Loucy (cell line): ENCODE data around the gene WDR48.

Experiments used
- H2AFZ ChIP-seq: fragments of 200-600 bp; sonication (generic); 2 replicates; pipeline ENCODE4 v1.6.0; 2016; ENCODE audit warnings: antibody characterized with exemption, mild to moderate bottlenecking, low read length, moderate library complexity
- H3F3A ChIP-seq: fragments of 200-600 bp; 2 replicates; pipeline ENCODE4 v1.6.0; 2016; ENCODE audit warnings: antibody characterized with exemption, low read depth, mild to moderate bottlenecking
- H3K27me3 ChIP-seq: fragments of 200-600 bp; sonication (generic); 2 replicates; pipeline ENCODE4 v1.6.1; 2014; ENCODE audit warnings: low read length, mild to moderate bottlenecking; ENCODE audit not compliant: insufficient read depth, poor library complexity, severe bottlenecking
- H3K36me3 ChIP-seq: fragments of 200-600 bp; sonication (generic); 2 replicates; pipeline ENCODE4 v1.6.1; 2016; ENCODE audit warnings: low read length; ENCODE audit not compliant: insufficient read depth
- H3K4me1 ChIP-seq: fragments of 200-600 bp; sonication (generic); 2 replicates; pipeline ENCODE4 v1.5.1; 2014; ENCODE audit warnings: low read length, mild to moderate bottlenecking; ENCODE audit not compliant: insufficient read depth, poor library complexity, severe bottlenecking
- H3K4me2 ChIP-seq: fragments of 200-600 bp; sonication (generic); 2 replicates; pipeline ENCODE4 v1.6.0; 2014; ENCODE audit warnings: antibody characterized with exemption, low read length, low read depth, mild to moderate bottlenecking; ENCODE audit not compliant: poor library complexity, severe bottlenecking
- H3K4me3 ChIP-seq: fragments of 200-600 bp; sonication (generic); 2 replicates; pipeline ENCODE4 v1.5.1; 2014; ENCODE audit warnings: low read length, mild to moderate bottlenecking, mixed read lengths; ENCODE audit not compliant: poor library complexity, severe bottlenecking
- H3K79me2 ChIP-seq: fragments of 200-600 bp; sonication (generic); 2 replicates; pipeline ENCODE4 v1.6.1; 2014; ENCODE audit warnings: low read length; ENCODE audit not compliant: insufficient read depth
- H3K9ac ChIP-seq: fragments of 200-600 bp; sonication (generic); 2 replicates; pipeline ENCODE4 v1.6.0; 2014; ENCODE audit warnings: mild to moderate bottlenecking, low read depth, low read length, moderate library complexity; ENCODE audit not compliant: poor library complexity, severe bottlenecking
- H3K9me2 ChIP-seq: fragments of 200-600 bp; sonication (generic); replicated peaks from 2 replicates; pipeline ENCODE4 v1.6.1; 2016; ENCODE audit warnings: low read depth, low read length, mixed read lengths
- H3K9me3 ChIP-seq: fragments of 200-600 bp; sonication (generic); 2 replicates; pipeline ENCODE4 v1.6.1; 2014; ENCODE audit warnings: mild to moderate bottlenecking, antibody characterized with exemption, low read length, low read depth; ENCODE audit not compliant: insufficient read depth
- H4K20me1 ChIP-seq: fragments of 200-600 bp; sonication (generic); 2 replicates; pipeline ENCODE4 v1.6.0; 2014; ENCODE audit warnings: antibody characterized with exemption, low read length, mild to moderate bottlenecking; ENCODE audit not compliant: insufficient read depth, poor library complexity, severe bottlenecking
- EZH2phosphoT487 ChIP-seq: fragments of 200-600 bp; IDR thresholded peaks from 2 replicates; pipeline ENCODE4 v1.6.1; 2018; ENCODE audit warnings: antibody characterized with exemption, mild to moderate bottlenecking, moderate library complexity, borderline replicate concordance
- TF ChIP-seq, protein P1 (sequence below): fragments of 200-600 bp; sonication (generic); conservative IDR thresholded peaks from 2 replicates; pipeline ENCODE4 v1.5.1; 2014; ENCODE audit warnings: mild to moderate bottlenecking, antibody characterized with exemption, low read length

WDR48 gene

DNA sequence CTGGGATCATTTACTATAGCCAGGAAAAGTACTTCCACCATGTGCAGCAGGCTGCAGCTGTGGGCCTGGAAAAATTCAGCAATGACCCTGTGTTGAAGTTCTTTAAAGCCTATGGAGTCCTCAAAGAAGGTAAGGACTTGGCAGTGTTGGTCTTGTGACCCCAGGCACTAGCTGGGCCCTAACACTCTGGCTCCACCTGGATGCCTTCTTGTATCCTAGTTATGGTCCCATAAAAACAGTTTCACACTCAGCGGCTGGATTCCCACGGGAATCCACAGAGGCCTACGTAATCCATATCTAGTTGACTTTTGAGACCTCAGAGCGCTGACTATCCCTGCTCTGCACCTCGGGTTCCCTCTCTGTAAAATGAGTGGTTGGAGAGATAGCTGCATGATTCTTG lies 57.3 kb downstream of the WDR48 start:
- H3K9me3 ChIP-seq = no peaks in the 10 kb centered on the region
- TF ChIP-seq EZH2phosphoT487 = no peak
- TF ChIP-seq, protein P1, sequence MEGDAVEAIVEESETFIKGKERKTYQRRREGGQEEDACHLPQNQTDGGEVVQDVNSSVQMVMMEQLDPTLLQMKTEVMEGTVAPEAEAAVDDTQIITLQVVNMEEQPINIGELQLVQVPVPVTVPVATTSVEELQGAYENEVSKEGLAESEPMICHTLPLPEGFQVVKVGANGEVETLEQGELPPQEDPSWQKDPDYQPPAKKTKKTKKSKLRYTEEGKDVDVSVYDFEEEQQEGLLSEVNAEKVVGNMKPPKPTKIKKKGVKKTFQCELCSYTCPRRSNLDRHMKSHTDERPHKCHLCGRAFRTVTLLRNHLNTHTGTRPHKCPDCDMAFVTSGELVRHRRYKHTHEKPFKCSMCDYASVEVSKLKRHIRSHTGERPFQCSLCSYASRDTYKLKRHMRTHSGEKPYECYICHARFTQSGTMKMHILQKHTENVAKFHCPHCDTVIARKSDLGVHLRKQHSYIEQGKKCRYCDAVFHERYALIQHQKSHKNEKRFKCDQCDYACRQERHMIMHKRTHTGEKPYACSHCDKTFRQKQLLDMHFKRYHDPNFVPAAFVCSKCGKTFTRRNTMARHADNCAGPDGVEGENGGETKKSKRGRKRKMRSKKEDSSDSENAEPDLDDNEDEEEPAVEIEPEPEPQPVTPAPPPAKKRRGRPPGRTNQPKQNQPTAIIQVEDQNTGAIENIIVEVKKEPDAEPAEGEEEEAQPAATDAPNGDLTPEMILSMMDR = no peak

GRCh38 chr3:39110041-39110639 lies 58.3 kb downstream of the WDR48 start:
- Histone ChIP-seq H3K9me2 (no peaks in the 10 kb centered on the region), H3K9me3 (no peaks in the 10 kb centered on the region), H3K9ac (no peak overlapping the region), H3K79me2 (peaks cover 20% of the 10 kb centered on the region), H2AFZ (no peak overlapping the region), H4K20me1 (peaks cover 12% of the 10 kb centered on the region), H3K4me2 (no peak overlapping the region), H3K4me1 (peaks cover 23% of the 10 kb centered on the region), H3K36me3 (no peaks in the 10 kb centered on the region), H3K4me3 (no peak overlapping the region), H3K27me3 (no peaks in the 10 kb centered on the region), H3F3A (no peaks in the 10 kb centered on the region)
- TF ChIP-seq EZH2phosphoT487 = no peak
- TF ChIP-seq, protein P1 = no peak

More for the DNA sequence above, 57.3 kb downstream of the WDR48 start:
- H3K4me2 ChIP-seq = no peak overlapping the region
- H3K4me3 ChIP-seq = no peak overlapping the region
- no peaks in the 10 kb centered on the region for H3K9me2 ChIP-seq
- no peaks in the 10 kb centered on the region for H3K36me3 ChIP-seq
- no peak overlapping the region for H2AFZ ChIP-seq
- H3K79me2 ChIP-seq = peaks cover 29% of the 10 kb centered on the region
- H4K20me1 ChIP-seq = peaks cover 15% of the 10 kb centered on the region
- H3K4me1 ChIP-seq = peaks cover 33% of the 10 kb centered on the region
- H3F3A ChIP-seq = no peaks in the 10 kb centered on the region
- H3K9ac ChIP-seq = no peak overlapping the region
- no peaks in the 10 kb centered on the region for H3K27me3 ChIP-seq

DNA sequence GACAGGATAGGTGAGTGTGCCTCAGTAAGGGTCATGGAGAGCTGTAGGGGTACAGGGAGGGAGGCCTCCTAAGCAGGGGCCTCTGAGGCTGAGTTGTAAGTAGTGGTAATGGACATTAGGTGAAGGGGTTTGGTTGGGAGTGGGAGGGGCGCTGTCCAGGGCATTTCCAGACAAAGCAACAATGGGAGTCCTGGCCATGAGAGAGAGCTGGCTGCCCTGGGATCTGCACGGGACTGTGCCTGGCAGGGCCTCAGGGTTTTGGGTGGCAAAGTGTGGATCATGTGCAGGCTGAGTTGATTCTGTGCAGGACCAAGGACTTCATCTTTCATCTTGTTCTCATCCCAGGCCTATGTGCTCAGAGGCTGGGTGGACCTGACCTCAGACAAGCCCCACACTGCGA lies 60.3 kb downstream of the WDR48 start:
- TF ChIP-seq EZH2phosphoT487 = no peak
- Histone ChIP-seq H3K79me2 (peaks cover under 1% of the 10 kb centered on the region), H3K36me3 (no peaks in the 10 kb centered on the region), H3K4me2 (no peak overlapping the region), H3K27me3 (no peaks in the 10 kb centered on the region), H3K4me3 (no peak overlapping the region), H3K9me3 (no peaks in the 10 kb centered on the region), H3K9me2 (no peaks in the 10 kb centered on the region), H3K9ac (no peak overlapping the region), H2AFZ (no peak overlapping the region), H3F3A (no peaks in the 10 kb centered on the region), H3K4me1 (peaks cover 9% of the 10 kb centered on the region), H4K20me1 (no peaks in the 10 kb centered on the region)

GRCh38 chr3:39112535-39112934 lies 60.7 kb downstream of the WDR48 start:
- no peaks in the 10 kb centered on the region for H3K9me2 ChIP-seq
- no peaks in the 10 kb centered on the region for H3K79me2 ChIP-seq
- H3K9me3 ChIP-seq = no peaks in the 10 kb centered on the region
- H2AFZ ChIP-seq = no peak overlapping the region
- no peak overlapping the region for H3K4me3 ChIP-seq
- peaks cover 9% of the 10 kb centered on the region for H3K4me1 ChIP-seq
- H3K4me2 ChIP-seq = no peak overlapping the region
- H3K27me3 ChIP-seq = no peaks in the 10 kb centered on the region
- H3F3A ChIP-seq = no peaks in the 10 kb centered on the region
- H3K9ac ChIP-seq = no peak overlapping the region
- H3K36me3 ChIP-seq = no peaks in the 10 kb centered on the region
- H4K20me1 ChIP-seq = no peaks in the 10 kb centered on the region
- TF ChIP-seq, protein P1 = no peak
- no peak for TF ChIP-seq EZH2phosphoT487
